Measurements from ENCODE around the gene MED14.
A peak's percentile ranks its signal among the peaks of the same experiment; 100 is the strongest.

MED14 gene

DNA sequence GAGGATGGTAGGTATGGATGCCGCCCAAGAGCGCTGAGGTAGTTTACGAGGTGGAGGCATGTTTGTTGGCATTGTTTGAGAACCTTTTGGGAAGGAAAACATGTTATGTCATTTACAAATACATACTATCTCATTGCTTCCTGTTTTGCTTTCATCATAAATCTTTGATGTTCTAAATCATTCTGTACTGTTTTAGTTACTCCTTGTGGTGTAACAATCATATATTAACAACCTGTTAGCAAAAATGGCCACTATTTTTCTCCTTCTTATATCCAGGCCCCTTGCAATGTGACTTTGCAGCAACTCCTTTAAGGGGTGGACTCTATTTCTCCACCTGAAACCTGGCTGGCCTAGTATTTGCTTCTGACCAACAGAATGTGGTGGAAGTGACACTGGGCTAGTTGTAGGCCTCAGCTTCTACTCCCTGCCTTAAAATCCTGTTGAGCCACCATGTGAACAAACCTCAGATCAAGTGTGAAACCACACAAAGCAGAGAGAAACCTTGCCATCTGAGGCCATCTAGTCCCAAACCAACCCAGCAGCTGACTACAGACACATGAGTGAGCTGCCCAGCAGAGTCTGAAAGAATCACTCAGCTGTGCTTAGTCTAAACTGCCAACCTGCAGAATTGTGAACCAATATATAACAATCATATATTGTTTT is 72.1 kb downstream of the MED14 start:
- DNase-seq = no peak

DNA sequence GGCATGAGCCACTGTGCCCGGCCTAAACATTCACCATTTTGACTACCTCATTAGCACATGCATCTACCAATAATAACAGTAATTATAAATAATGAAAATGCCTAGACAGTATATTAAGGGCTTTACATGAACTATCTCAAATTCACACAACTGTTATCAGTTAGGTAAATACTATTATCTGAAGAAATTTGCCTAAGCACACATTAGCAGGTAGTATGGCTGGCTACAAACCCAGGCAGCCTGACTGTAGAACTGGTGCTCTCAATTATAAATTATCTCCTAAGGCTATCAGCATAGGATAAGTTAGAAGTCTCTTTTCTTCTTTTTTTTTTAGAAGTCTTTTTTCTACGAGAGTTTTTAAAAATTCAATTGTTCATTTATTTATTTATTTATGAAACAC is 73.9 kb downstream of the MED14 start:
- DNase-seq = no peak

GRCh38 chrX:40660381-40660780 is 75.0 kb downstream of the MED14 start:
- no peak for DNase-seq

- no peak for DNase-seq
Observed at GRCh38 chrX:40653535-40653934, 81.8 kb downstream of the MED14 start.

GRCh38 chrX:40652664-40653063 is 82.7 kb downstream of the MED14 start:
- DNase-seq = no peak

GRCh38 chrX:40651620-40652223 is 83.6 kb downstream of the MED14 start:
- DNase-seq = peak; percentile 51

DNA sequence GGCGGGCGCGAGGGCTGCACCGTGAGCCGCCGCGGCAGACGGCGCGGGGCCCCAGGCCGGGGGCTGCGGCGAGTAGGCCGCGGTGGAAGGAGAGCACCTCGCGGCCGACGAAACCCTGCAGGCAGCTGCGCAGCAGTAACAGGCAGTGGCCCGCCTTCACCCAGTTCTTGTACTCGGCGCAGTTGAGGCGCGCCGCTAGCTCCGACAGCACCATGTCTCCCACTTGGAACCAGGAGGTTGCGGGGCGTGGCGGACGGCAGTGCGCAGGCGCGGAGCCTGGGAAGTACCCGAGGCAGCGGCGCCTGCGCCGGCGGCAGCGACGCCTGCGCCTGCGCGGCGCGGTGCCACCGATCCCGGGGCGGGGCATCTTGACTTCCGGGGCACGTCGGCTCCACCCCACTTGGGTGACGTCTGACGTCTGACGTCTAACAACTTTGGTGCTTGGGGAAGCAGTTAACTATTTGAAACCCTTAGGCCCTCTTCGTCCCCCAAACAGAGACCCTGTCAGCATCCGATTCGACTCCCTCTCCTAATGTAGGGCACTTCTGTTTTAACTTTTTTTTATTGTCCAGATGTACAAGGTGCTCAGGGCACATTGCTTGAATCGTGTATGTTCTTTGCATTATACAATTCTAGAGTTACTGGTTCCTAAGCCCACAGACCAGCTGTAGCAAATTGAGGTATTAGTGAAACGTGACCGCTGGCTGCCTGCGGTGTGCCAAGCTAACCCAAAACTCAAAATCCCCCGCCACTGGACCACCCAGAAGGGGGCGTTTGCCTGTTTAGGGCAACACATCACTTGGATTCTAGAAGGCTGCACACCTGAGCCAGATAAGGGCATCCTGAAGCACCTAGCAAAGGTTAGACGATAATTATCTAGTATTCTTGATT is 87.8 kb downstream of the MED14 start, which contains the start of gene CXorf38:
TSS of gene CXorf38 (minus strand) at position 255 of the 891 bp plus-strand sequence. CDS start at position 214, 41 bp downstream.
- DNase-seq = peak; percentile 89

DNA sequence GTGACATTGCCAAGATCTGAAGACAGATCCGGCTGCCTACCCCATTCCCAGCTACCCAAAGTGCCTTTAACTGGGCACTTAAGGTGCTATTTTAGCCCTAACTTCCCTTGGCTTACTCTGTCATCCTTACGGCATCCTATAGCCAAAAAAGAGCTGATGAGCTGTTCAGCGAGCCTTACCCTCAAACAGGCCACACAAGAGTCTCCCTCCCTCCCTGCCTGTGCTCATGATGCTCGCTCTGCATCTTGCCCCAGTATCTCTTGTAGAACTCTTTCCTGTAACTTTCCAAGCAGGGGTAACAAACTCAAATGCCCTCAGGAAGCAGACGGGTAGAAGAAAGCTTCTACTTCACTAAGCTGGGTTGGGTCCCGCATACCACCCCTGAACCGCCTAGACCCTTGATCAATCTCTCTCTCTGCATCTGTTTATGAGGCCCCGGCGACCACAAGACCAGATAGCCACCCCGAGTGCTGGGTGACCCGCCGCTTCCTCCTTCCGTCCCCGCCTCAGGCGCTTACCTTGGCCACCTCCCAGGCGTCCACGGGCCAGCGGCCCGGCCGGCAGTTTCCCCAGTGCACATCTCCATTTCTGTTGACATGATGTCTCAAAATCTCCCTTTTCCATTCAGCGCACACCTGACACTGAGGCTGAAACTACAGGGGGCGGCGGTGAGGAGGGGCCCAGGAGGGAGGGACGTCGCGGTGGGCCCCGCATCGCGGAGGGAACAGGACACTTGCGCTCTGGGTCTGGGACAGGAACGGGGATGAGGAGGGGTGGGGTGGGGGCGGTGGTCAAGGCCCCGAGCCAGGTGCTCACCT is 88.6 kb downstream of the MED14 start:
- peak; percentile 37 for DNase-seq

DNA sequence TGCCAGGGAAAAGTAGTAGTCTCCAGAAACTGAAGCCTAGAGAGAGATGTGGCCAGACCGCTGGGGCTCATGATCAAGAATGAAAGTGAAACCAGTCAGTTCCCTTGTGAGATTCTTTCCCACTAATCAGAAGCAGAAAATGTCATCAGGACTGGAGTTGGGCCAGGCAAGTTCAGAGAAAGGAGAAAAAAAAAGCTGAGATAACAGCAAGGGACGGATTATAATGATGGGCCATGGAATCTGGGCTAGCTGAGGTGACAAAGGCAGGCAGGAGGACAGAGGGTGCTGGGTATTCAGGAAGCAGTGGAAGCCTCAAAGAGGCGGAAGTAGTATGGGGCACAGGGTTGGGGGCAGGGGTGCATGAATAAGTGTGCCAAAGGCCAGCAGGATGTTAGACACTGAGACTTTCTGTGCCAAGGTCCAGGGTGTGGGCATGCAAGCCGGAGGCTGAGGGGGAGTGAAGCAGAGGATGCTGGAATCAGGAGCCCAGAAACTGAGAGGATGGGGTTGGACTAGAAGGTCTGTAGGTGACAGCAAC is 90.5 kb downstream of the MED14 start:
- DNase-seq = peak; percentile 85

GRCh38 chrX:40644176-40644575 is 91.2 kb downstream of the MED14 start:
- DNase-seq = peak; percentile 87

GRCh38 chrX:40637687-40638086 is 97.7 kb downstream of the MED14 start:
- DNase-seq = no peak

DNA sequence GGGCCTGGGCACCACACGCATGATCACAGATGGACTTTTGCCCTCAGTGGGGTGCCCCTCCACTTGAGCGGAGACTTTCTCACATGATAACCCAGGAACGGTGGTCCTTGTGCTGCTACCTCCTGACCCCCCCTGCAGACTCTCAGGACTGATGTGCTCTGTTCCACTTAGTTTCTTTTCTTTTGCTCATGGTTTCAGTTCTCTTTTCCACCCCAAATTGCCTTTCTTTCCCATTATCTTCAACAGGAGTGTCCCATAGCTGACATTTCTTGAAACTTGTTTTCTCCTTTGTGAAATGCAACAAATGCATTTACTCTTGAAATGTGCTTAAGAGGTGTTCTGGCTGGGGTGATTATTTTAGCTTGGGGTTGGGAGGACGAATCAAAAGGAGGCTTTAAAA is 103.1 kb downstream of the MED14 start:
- DNase-seq = no peak

GRCh38 chrX:40628506-40628905 is 106.8 kb downstream of the MED14 start:
- DNase-seq = peak; percentile 30

- DNase-seq = no peak
Observed at GRCh38 chrX:40625294-40625693, 110.0 kb downstream of the MED14 start.

DNA sequence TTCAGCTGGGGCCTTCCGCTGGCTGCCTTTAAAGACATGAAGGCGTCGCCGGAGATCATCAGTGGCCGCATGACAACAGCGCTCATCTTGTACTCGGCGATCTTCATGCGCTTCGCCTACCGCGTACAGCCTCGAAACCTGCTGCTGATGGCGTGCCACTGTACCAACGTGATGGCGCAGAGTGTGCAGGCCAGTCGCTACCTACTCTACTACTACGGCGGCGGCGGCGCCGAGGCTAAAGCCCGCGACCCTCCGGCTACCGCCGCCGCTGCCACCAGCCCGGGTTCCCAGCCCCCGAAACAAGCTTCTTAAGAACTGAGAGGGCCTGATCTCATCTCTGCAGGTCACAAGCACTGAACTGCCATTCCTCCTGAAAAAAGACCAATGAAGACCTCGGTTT is 111.7 kb downstream of the MED14 start:
- DNase-seq = no peak

DNA sequence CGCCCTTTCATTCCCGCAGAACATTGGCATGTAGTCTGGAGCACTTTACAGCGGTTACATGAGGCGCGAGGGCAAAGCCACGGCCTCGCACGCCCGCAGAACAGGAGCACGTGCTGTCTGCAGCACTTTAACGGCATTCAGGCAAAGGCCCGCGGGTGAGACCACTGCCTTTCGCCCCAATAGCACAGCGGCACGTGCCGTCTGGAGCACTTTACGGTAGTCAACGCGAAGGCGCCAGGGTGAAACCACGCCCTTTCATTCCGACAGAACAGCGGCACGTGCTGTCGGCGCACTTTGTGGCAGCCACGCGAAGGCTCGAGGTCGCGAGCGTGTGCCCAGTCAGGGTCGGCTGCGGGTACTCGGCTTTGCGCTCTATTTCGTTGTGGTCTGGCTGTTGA is 112.2 kb downstream of the MED14 start, which contains the start of gene MPC1L:
TSS of gene MPC1L (plus strand) at position 290 of the 398 bp plus-strand sequence. CDS start 138 bp downstream, outside the sequence.
- no peak for DNase-seq

DNA sequence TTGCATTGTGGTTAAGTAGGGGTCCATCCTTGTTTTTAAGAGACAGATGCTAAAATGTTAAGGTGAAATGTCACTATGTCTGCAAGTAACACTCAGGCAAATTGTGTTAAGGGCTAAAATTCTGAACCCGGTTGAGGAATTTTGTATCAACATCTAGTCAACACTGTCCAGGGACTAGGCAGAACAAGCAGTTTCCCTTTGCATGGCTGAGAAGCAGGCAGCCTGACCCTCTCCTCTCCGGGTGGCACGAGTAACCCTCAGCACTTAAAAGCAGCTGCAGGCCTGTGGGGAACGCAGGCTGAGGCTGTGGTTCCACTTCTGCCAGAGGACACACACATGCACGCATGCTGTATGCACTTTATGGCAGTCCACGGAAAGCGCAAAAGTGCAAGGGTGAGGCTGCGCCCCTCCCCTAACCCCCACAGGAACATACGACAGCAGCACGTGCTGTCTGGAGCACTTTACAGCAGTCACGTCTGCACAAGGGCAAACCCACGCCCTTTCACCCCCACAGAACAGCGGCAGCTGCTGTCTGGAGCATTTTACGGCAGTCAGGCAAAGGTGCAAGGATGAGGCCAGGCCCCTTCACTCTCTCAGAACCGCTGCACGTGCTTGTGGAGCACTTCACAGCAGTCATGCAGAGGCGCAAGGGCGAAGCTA is 112.7 kb downstream of the MED14 start:
- no peak for DNase-seq

DNA sequence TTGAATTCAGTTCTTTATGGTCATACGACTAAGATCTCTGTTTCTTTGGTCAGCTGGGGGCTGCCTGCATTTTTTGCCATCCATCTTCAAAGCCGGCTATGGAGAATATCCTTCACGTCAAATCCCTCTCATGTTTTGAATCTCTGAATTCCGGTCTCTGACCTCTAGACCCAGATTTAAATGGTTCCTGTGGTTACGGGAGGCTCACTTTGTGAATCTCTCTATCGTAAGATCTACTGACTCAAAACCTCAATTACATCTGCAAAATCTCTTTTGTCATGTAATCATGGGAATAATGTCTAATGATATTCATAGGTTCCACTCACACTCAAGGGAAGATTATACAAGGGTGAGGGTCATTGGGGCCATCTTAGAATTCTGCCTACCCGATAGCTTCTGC is 117.8 kb downstream of the MED14 start:
- no peak for DNase-seq

- no peak for DNase-seq
Observed at GRCh38 chrX:40615976-40616375, 119.4 kb downstream of the MED14 start.

DNA sequence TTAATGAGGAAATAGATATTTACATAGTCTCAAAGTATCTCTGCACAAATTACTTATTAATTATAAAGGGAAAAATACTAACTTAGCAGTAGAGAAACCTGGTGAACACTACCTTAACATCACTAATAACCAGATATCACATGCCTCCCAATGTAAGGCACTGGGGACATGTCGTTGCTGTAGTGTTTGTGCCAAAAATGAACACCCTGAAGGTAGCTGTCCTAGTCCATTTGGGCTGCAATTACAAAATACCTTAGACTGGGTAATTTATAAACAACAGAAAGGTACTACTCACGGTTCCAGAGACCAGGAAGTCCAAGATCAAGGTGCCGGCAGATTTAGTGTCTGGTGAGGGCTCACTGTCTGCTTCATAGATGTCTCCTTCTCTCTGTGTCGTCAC is 122.8 kb downstream of the MED14 start:
- no peak for DNase-seq

DNA sequence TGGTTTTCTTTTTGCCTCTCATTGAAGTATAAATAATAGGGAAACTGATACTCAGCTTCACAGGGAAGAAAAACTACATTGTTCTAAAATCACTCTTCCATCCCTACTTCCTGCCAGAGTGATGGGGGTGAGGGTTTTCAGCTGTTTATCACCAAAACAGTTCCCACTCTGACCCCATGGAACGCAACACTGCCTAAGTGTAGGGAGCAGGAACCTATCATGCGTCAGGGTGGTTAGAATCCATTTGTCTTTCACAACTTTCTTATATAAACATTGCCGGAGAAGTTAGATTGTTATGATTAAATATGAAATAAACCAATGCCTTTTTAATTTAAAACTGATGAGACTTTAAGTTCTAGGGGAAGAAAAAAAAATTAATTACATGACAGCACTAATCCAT is 128.0 kb downstream of the MED14 start:
- no peak for DNase-seq

DNA sequence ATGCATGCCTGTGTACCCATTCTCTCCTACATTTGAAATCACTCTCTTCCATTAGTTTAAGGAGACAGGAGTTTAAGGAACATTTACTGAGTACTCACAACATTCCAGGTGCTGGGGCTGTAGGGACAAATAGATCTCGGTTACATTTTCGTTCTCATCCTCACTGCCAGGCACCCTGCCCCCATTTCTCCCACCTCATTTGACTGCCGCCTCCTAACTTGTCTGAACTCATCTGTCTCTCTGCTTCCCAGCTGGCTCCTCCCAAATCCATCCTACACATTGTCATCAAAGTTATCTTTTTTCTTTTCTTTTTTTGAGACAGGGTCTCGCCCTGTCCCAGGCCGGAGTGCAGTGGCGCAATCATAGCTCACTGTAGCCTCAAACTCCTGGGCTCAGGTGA is 131.9 kb downstream of the MED14 start:
- DNase-seq = no peak

Data from inflammatory macrophage treated with lipopolysaccharide for 4 hours (primary cell).